Measurements from ENCODE around the gene P2RX4.

DNA sequence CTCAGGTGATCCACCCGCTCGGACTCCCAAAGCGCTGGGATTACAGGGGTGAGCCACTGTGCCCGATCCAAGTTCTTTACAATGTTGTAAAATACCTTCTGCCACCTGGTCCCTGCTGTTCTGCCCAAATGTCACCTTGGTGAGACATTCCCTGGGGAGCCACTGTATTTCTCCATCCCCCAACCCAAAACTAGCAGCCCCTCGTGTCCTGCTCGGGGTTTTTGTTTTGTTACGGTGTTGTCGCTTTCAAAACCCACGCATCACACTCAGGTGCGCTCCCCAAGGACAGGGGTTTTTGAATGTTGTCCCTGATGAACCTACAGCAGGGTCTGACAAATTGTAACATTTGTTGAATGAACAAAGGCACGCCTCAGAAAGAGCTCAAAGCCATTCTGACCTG lies 49.1 kb downstream of the P2RX4 start:
- TF ChIP-seq, protein P1, sequence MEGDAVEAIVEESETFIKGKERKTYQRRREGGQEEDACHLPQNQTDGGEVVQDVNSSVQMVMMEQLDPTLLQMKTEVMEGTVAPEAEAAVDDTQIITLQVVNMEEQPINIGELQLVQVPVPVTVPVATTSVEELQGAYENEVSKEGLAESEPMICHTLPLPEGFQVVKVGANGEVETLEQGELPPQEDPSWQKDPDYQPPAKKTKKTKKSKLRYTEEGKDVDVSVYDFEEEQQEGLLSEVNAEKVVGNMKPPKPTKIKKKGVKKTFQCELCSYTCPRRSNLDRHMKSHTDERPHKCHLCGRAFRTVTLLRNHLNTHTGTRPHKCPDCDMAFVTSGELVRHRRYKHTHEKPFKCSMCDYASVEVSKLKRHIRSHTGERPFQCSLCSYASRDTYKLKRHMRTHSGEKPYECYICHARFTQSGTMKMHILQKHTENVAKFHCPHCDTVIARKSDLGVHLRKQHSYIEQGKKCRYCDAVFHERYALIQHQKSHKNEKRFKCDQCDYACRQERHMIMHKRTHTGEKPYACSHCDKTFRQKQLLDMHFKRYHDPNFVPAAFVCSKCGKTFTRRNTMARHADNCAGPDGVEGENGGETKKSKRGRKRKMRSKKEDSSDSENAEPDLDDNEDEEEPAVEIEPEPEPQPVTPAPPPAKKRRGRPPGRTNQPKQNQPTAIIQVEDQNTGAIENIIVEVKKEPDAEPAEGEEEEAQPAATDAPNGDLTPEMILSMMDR (IDR thresholded peaks at IDR 0.05; ENCODE audit: low read depth, low read length, missing input control): no peak
- TF ChIP-seq, protein P2, sequence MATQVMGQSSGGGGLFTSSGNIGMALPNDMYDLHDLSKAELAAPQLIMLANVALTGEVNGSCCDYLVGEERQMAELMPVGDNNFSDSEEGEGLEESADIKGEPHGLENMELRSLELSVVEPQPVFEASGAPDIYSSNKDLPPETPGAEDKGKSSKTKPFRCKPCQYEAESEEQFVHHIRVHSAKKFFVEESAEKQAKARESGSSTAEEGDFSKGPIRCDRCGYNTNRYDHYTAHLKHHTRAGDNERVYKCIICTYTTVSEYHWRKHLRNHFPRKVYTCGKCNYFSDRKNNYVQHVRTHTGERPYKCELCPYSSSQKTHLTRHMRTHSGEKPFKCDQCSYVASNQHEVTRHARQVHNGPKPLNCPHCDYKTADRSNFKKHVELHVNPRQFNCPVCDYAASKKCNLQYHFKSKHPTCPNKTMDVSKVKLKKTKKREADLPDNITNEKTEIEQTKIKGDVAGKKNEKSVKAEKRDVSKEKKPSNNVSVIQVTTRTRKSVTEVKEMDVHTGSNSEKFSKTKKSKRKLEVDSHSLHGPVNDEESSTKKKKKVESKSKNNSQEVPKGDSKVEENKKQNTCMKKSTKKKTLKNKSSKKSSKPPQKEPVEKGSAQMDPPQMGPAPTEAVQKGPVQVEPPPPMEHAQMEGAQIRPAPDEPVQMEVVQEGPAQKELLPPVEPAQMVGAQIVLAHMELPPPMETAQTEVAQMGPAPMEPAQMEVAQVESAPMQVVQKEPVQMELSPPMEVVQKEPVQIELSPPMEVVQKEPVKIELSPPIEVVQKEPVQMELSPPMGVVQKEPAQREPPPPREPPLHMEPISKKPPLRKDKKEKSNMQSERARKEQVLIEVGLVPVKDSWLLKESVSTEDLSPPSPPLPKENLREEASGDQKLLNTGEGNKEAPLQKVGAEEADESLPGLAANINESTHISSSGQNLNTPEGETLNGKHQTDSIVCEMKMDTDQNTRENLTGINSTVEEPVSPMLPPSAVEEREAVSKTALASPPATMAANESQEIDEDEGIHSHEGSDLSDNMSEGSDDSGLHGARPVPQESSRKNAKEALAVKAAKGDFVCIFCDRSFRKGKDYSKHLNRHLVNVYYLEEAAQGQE (IDR thresholded peaks at IDR 0.05): no peak
- TF ChIP-seq TAF1 (conservative IDR thresholded peaks at IDR 0.05): no peak
- no peak for TF ChIP-seq RAD21 (IDR thresholded peaks at IDR 0.05)
- no peak for TF ChIP-seq JUND (IDR thresholded peaks at IDR 0.05)
- TF ChIP-seq, protein P3, sequence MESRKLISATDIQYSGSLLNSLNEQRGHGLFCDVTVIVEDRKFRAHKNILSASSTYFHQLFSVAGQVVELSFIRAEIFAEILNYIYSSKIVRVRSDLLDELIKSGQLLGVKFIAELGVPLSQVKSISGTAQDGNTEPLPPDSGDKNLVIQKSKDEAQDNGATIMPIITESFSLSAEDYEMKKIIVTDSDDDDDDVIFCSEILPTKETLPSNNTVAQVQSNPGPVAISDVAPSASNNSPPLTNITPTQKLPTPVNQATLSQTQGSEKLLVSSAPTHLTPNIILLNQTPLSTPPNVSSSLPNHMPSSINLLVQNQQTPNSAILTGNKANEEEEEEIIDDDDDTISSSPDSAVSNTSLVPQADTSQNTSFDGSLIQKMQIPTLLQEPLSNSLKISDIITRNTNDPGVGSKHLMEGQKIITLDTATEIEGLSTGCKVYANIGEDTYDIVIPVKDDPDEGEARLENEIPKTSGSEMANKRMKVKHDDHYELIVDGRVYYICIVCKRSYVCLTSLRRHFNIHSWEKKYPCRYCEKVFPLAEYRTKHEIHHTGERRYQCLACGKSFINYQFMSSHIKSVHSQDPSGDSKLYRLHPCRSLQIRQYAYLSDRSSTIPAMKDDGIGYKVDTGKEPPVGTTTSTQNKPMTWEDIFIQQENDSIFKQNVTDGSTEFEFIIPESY (IDR thresholded peaks at IDR 0.05): no peak
- TF ChIP-seq GABPA (IDR thresholded peaks at IDR 0.05 in 1 of 2, conservative IDR thresholded peaks at IDR 0.05 in 1 of 2): no peak

Data from liver (tissue), 3 donors.